Body of pancreas (tissue), 4 donors: ENCODE measurements around the gene ISG20L2. TPM values are rescaled to one million over a fixed set of nuclear protein-coding genes. Genes with fewer than 3 reads are reported as not detected.

Source experiments
- ATAC-seq: fragments of 150-250 bp; one replicate; pipeline ENCODE4 v1.9.1; 2016
- DNase-seq, 4 donors: peaks; one replicate each; pipeline ENCODE4 v3.0.0-alpha.2; 2019
- H3K27ac ChIP-seq, 4 donors: fragments of 200-600 bp; sonication (generic); 1 replicate in 3 of 4; 2 replicates in 1 of 4; pipeline versions ENCODE4 v1.5.1 to v1.6.1; 2016 to 2019; ENCODE audit warnings: mild to moderate bottlenecking in 1 of 4, mixed read lengths in 1 of 4, moderate library complexity in 1 of 4
- H3K27me3 ChIP-seq, 2 donors: fragments of 200-600 bp; sonication (generic); one replicate each; pipeline ENCODE4 v1.6.0; 2016; ENCODE audit warnings: mild to moderate bottlenecking in 1 of 2
- H3K36me3 ChIP-seq, 2 donors: fragments of 200-600 bp; sonication (generic); replicated peaks in 1 of 2; 2 replicates each; pipeline ENCODE4 v1.5.1; 2016; ENCODE audit warnings: low read depth in 2 of 2; ENCODE audit not compliant: insufficient read depth in 1 of 2
- H3K4me1 ChIP-seq: fragments of 200-600 bp; sonication (generic); one replicate; pipeline ENCODE4 v1.6.0; 2016
- H3K4me3 ChIP-seq, 2 donors: fragments of 200-600 bp; sonication (generic); 1 replicate in 1 of 2; 2 replicates in 1 of 2; pipeline ENCODE4 v1.5.1; 2016 to 2019
- H3K9me3 ChIP-seq, 3 donors: fragments of 200-600 bp; sonication (generic); 1 replicate in 2 of 3; 2 replicates in 1 of 3; pipeline ENCODE4 v1.5.1; 2016
- POLR2A ChIP-seq, 3 donors: fragments of 450-650 bp; IDR thresholded peaks; one replicate each; pipeline ENCODE4 v1.6.1; 2016; ENCODE audit warnings: antibody characterized with exemption in 3 of 3, mild to moderate bottlenecking in 2 of 3
- WGBS, 2 donors: methylation state at CpG; one replicate each; pipeline ENCODE4 v1.1.5; 2017; 5-methylcytosine and 5-hydroxymethylcytosine counted together
- intact Hi-C: fragments of 100-400 bp; cut with DNase I; formaldehyde crosslinking; loops from one replicate; pipeline ENCODE4 v1.15.1; 2023
- total RNA-seq, 2 donors: library from RNA; depleted of rRNA; stranded (reverse); fragments of >200 nt; gene quantifications; one replicate each; pipeline ENCODE4 v1.1.0, GENCODE V29; 2016
- TF ChIP-seq, protein P1 (sequence below), 7 experiments: fragments of 450-650 bp in 4 of 7; fragments of 200-600 bp in 3 of 7; sonication (generic) in 3 of 7; IDR thresholded peaks; one replicate each; pipeline ENCODE4 v1.5.1; 2016 to 2019; ENCODE audit warnings: antibody characterized with exemption in 7 of 7

ISG20L2 gene
- total RNA-seq, 2 donors from 2014 or later = 11.9 to 14.3 TPM

DNA sequence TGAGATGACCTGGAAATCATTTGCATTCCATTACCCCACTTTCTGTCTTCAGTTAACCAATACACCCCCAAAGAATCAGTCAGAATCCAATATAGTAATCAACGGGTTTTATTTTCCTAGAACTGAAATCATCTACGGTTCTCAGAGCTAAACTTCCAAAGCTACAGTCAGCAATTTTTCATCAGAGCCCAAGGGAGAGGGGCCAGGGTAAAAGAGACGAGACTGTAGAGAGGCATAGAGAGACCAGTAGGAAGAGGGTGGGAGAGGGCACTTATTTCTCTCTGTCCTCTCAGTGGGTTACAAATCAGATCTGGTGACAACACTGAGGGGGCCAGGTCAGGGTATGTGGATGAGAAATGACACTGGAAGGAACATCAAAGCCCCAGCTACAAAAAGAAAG, 13.5 kb upstream of the ISG20L2 start:
- 84 to 85% methylated on average over 3 of the region's 3 CpGs for WGBS, 2 donors
- Histone ChIP-seq H3K27me3 (no peaks in the 10 kb centered on the region), H3K27ac (peak overlapping the region in 2 of 4 donors; percentile 72 to 83), H3K9me3 (no peaks in the 10 kb centered on the region), H3K36me3 (peaks cover 0 to 8% of the 10 kb centered on the region in 2 donors), H3K4me1 (peaks cover 38% of the 10 kb centered on the region), H3K4me3 (no peak overlapping the region)
- ATAC-seq = no peak
- TF ChIP-seq POLR2A (IDR thresholded peaks at IDR 0.05) = no peak
- TF ChIP-seq, protein P1, sequence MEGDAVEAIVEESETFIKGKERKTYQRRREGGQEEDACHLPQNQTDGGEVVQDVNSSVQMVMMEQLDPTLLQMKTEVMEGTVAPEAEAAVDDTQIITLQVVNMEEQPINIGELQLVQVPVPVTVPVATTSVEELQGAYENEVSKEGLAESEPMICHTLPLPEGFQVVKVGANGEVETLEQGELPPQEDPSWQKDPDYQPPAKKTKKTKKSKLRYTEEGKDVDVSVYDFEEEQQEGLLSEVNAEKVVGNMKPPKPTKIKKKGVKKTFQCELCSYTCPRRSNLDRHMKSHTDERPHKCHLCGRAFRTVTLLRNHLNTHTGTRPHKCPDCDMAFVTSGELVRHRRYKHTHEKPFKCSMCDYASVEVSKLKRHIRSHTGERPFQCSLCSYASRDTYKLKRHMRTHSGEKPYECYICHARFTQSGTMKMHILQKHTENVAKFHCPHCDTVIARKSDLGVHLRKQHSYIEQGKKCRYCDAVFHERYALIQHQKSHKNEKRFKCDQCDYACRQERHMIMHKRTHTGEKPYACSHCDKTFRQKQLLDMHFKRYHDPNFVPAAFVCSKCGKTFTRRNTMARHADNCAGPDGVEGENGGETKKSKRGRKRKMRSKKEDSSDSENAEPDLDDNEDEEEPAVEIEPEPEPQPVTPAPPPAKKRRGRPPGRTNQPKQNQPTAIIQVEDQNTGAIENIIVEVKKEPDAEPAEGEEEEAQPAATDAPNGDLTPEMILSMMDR (IDR thresholded peaks at IDR 0.05) = no peak
- DNase-seq = no peak
- intact Hi-C loops = no loop called here

DNA sequence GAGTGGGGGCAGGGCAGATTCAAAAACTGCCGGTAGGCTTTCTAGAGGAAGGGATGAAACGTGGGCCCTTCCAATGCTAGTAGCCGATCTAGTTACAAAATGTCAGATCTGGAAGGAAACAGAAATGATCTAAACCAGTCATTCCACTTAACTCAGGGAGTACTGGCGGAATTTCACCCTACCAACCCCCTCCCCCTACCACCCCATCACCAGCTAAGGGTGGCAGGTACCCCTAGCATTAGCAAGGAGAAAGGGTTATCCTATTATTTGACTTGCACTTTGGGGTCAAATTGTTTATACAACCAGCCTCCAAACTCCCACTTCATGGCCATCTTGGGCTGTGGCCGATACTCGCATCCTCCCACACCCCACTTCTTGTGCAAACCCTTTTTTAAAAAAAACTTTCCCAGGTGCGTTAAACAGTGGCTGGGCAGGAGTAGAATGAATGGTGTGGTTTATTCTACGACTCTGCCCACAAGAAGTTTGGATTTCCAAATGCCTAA, 13.0 kb upstream of the ISG20L2 start:
- Histone ChIP-seq H3K4me3 (no peak overlapping the region), H3K9me3 (no peaks in the 10 kb centered on the region), H3K36me3 (peaks cover 0 to 10% of the 10 kb centered on the region in 2 donors), H3K27ac (peak overlapping the region; percentile 41 to 85 (median 78)), H3K4me1 (peaks cover 34% of the 10 kb centered on the region), H3K27me3 (no peaks in the 10 kb centered on the region)
- TF ChIP-seq, protein P1 (IDR thresholded peaks at IDR 0.05) = no peak
- TF ChIP-seq POLR2A (IDR thresholded peaks at IDR 0.05) = no peak
- 46 to 55% methylated on average over 8 of the region's 8 CpGs for WGBS, 2 donors
- intact Hi-C loops = no loop called here
- DNase-seq (no peak), ATAC-seq (no peak)

DNA sequence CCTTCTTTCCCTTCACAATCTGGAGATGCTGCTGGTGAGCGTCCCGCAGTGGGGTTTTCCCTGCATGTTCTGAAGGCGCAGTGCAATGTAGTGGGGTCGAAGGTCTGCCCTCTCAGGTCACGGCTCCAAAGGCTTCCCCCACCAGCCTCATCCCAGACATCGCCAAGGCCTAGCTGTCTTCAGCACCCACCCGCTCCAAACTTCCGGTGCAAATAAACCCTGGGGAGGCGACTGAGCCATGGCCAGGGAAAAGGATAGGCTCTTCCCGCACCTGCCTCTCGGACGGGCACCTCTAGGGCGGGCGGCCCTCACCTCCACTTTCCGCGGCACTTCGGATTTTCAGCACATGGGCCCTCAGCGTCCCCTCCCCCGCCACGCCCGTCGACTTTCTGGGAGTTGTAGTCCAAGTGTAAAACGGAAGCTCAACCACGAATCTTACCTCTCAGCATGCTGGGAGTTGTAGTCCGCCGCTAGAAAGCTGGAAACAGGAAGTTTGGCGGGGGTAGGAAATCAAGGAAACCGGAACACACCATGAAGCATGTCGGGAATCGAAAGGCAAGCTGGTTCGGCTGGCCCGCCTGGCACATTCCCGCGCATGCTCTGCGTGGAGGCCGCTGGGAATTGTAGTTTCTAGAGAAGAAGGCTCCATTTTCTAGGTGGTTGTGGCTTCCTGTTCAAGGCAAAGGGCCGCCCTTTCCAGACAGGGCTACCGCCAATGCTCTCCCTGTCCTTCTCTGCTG, 12.3 kb upstream of the ISG20L2 start, which contains the start of gene MRPL24:
Gene MRPL24, minus strand, starts transcription at position 348 of the 740 bp plus-strand sequence. CDS start 2,384 bp downstream, outside the sequence.
- peak; percentile 98 to 100 (median 98) for DNase-seq
- peak within 1 kb of the TSS; percentile 41 to 85 (median 78) for H3K27ac ChIP-seq
- TF ChIP-seq, protein P1 (IDR thresholded peaks at IDR 0.05) = no peak
- TF ChIP-seq POLR2A (IDR thresholded peaks at IDR 0.05) = peak in 2 of 3 donors; percentile 70 to 77
- peak within 1 kb of the TSS; percentile 42 to 47 for H3K4me3 ChIP-seq
- no peaks in the 10 kb centered on the region for H3K9me3 ChIP-seq
- peak; percentile 97 for ATAC-seq
- peaks cover 0 to 10% of the 10 kb centered on the region in 2 donors for H3K36me3 ChIP-seq
- intact Hi-C loops = no loop called here
- 0% methylated on average over 28 to 38 of the region's 38 CpGs for WGBS, 2 donors
- no peaks in the 10 kb centered on the region for H3K27me3 ChIP-seq
- H3K4me1 ChIP-seq = peaks cover 28% of the 10 kb centered on the region

DNA sequence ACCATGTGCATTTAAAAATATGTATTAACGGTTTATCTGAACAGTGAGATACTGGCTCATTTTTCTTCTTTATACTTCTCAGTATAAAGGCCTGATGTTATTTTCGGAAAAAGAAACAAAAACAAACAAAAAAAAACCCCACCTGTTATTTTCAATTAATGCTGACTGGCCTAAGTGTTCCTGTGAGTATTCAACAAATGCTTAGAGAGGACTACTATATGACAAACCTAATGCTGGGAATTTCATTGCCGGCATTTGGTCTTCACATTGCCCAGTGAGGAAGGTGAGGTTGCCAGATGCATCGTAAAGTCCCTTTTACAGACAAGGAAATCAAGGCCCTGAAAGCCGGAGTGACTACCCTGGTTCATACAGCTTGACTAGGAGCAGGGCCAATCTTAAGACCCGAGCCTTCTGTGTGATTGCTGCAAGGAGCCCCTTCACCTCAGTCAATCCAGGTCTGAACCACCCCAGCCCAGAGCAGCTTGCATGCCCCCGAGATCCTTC, 11.7 kb upstream of the ISG20L2 start:
- intact Hi-C loops = no loop called here
- TF ChIP-seq, protein P1 (IDR thresholded peaks at IDR 0.05) = no peak
- TF ChIP-seq POLR2A (IDR thresholded peaks at IDR 0.05) = no peak
- WGBS, 2 donors = 8% methylated on average over 6 to 7 of the region's 7 CpGs
- Histone ChIP-seq H3K9me3 (no peaks in the 10 kb centered on the region), H3K4me1 (peaks cover 21% of the 10 kb centered on the region), H3K27ac (peak overlapping the region; percentile 37 to 72 (median 60)), H3K4me3 (peak overlapping the region; percentile 42 to 47), H3K36me3 (peaks cover 0 to 10% of the 10 kb centered on the region in 2 donors), H3K27me3 (no peaks in the 10 kb centered on the region)
- DNase-seq = peak in 1 of 4 donors; percentile 13
- peak; percentile 0 for ATAC-seq
